Activated CD8-positive, alpha-beta memory T cell treated with anti-CD3 and anti-CD28 coated beads for 4 hours (primary cell): ENCODE measurements around the gene ZNRD2.

ENCODE experiments used
- DNase-seq, 2 donors: peaks; one replicate each; pipeline ENCODE4 v3.0.0-alpha.2; 2020; ENCODE audit warnings: low read depth in 2 of 2

Gene ZNRD2

DNA sequence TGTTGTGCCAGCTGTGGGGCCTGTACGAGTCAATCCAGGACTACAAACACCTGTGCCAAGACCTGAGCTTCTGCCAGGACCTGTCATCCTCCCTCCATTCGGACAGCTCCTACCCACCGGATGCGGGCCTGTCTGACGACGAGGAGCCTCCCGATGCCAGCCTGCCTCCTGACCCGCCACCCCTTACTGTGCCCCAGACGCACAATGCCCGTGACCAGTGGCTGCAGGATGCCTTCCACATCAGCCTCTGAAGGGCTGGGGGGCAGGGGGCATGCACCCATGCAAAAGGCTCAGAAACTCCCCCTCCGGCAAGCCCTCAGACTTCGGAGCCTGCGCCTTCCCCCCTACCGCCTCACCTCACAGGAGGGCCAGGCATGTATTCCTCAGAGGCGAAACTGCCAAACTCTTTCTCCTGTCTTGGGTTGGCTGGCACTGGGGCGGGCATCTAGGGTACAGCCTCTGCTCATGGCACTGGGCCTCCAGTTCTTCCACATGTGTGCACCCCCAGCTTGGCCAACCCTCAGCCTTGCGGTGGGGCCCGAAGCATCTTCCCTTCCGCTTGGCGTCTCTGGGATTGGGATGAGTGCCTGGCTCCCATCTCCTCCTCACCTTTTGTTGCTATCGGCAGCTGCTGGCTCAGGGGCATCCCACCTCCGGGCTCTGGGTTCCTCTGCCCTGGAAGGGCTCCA lies 3.3 kb downstream of the ZNRD2 start:
- no peak for DNase-seq

DNA sequence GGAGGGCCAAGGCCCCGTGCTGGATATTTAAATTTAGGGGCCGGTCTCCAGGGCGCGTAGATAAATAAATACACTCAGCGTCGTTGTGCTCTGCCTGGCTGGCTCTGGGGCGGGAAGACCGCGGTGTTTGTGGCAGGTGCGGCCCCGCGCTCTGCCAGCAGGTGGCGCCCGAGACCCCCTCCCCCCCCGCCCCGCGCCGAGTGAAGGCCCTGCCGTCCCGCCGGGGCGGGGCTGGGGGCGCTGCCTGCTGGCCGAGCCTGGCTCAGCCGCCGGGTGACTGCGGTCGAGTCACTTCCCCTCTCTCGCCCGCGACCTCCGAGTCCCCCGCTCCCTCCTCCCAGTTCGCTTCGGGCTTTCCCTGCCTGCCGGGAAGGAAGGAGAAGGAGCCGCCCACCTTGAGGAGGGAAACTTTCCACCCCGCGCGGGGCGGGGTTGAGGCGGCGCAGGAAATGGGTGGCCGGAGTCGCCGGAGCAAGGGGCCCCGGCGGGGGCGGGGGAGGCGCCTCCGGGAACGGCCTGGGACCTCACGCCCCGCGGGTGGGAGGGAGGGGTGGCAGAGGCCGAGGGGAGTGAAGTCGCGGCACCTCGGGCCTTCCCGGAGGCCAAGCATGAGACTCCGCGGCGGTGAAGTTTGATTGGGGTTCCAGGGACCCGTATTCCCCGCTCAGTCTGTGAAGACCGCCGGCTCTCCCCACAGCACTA lies 4.0 kb downstream of the ZNRD2 start:
- peak; percentile 62 to 75 for DNase-seq

DNA sequence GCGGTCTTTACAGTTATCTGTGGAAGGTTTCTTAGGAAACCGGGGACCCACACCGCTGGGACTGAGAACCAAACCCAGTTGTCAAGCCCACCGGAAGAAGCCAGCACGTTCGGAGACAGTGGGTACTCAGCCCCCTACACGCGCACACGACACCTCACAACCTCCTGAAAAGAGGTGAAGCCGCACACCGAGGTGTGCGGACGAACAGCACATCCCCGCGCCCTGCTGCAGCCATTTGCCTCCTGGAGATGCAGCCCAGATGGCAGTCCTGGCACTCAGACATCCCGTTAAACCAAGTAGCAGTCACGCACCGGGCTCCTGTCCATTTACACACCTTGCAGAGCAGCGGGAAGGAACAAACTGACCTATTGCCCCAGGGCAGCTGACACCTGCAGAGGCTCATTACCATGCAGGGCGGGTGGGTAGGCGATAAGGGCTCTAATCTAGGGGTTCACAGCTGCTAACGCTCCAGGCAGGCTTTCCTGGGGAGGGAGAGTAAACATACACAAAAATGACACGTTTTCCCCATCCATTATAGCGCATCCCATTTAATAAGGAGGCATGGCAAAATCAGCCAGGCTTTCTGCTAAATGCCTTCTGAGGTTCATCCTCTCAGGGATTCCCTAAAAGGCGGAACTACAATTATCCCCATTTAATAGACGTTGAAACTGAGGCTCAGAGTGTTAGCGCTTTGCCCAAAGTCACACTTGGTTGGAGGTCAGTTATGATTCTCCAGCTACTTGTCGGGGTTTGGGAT lies 4.7 kb downstream of the ZNRD2 start:
- DNase-seq = no peak

DNA sequence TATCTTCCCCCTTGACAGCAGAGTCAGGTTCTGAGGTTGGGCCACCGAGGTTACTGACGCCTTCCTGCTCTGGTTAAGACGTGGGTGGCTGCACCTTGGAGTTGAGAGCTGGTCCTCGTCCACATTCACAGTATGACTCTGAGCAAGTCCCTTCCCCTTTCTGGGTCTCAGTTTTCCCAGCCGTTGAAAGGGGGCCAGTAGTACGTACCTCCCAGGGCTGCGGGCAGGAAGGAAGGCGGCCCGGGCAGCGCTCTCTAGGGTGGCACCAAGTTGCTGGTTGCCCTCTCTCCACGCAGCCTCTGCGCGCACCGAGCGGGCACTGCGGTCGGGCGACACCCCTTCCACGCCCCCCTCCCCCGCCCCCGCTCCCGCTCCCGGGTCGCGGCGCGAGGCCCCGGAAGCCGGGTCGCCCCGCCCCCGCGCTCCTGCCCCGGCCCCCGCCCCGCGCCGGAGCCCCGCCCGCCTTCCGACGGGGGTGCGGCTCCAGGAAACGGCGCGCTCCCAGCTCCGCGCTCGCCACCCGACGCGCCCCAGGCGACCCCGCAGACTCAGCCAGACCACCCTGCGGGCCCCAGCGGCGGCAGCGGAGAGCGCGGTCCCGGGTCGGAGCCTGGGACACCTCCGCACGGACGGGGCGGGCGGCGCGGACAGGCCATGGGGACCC lies 5.4 kb downstream of the ZNRD2 start, which contains the start of gene EHBP1L1:
TSS of gene EHBP1L1 (plus strand) at position 486 of the 664 bp plus-strand sequence. CDS start 250 bp downstream, outside the sequence.
- peak; percentile 49 for DNase-seq

DNA sequence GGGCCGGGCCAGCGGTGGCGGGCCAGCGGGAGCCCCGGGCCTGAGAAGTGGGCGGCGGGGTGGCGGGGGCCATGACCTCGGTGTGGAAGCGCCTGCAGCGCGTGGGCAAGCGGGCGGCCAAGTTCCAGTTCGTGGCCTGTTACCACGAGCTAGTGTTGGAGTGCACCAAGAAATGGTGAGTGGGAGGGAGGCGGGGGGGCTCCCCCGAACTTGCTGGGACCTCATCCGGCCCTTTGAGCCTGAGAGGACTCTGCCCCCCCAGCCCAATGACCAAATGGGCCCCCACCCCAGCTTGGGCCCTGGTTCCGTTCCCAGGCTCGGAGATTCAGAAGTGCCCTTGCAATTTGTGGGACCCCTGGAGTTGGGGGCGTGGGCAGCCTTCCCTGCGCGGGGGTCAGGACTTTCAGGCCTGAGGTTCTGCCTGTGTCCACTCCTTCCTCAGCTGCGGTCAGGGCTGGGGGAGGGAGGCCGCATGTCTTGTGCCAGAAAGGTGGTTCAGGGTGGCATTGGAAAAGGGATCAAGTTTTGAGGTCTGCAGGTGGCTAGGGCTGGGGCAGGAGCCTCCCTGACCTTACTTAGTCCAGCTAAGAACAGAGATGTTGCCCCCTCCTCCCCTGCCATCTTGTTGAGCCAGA lies 6.1 kb downstream of the ZNRD2 start:
- DNase-seq = no peak

DNA sequence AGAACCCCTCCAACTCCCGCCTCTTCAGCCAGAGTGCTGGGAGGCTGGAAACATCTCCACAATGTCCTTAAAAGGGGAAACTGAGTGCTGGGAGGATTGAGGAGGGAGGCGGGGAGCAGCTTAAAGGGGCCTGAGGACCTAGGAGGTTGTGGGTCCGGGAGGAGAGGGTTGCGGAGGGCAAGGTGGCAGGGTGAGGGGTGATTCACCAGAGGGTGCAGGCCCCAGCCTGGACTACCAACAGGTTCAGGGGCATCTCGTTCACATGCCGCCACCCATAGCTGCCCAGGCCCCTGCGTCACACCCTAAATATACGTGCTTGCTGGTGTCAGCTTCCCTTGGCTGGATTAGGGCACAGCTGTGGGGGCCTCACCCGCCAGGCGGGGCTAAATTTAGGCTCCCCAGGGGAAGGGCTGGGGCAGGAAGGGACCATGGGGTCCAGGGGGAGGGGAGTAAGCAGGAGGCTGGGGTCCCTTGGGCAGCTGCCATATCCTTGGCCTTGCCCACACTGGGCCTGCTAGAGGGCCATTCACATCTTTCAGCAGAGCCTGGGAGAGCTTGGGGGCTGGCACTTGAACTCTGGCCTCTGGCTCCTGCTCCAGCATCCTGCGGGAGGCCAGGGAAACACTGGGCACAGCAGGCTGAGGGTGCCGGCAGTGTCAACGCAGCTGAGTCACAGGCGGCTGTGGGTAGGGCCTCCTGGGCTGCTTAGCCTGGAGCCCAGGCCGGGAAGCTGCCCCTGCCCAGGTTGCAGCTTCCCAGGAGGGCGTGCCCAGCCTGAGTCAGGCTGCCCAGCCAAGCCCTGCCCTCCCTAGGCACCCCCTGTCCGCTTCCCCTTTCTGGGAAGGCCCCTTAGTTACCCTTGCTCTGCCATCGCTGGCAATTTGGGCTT lies 6.8 kb downstream of the ZNRD2 start:
- no peak for DNase-seq

DNA sequence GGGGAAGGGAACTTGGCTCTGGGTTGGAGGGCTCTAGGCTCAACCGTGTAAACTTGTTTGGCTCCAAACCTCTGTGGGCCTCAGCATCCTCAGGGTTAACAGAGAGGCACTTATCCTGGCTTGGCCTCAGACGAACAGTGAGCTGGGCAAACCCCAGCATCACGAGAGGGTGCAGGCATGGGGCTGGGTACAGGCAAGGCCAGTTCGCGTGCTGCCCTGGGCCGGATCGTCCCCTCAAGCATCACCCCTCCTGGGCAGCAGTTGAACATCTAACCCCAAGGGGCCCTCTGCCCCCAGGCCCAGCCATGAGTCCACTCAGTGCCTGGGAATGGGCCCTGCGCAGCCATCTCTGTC lies 7.5 kb downstream of the ZNRD2 start:
- no peak for DNase-seq

DNA sequence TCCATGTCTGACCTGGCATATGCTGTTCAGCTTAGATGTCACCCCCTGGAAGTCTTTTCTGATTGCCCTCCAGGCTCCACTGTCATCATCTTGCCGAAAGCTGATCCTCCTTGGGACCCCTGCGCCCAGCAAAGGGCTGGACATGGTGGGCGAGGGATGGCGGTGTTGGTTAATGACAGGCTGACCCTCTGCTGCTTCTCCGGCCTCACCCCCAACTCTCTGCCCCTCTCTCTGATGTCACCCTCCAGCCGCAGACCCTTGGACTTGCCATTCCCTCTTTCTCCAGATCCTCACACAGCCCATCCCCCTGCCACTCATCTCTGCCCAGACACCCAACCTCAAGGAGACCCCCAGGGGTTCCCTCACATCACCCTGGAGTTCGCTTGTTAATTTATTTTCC lies 7.9 kb downstream of the ZNRD2 start:
- no peak for DNase-seq

DNA sequence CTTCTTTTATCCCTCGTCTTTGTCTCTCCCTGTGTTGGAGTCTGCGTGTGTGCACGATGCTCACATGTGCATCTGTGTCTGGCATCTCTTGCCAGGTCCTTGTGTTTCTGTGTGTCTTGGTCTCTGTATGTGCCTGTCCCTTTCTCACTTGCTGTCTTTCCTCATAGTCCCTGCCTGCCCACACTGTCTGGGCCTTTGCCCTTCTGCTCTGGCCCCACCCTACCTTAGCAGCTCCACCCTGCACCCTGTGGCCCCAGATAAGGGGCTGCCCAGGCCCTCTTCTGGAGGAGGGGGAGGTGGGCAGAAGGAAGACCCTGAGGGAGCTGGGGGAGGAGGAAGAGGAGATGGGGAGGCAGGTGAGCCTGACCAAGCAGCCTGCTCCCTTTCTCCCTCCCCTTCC lies 8.4 kb downstream of the ZNRD2 start:
- DNase-seq = no peak

DNA sequence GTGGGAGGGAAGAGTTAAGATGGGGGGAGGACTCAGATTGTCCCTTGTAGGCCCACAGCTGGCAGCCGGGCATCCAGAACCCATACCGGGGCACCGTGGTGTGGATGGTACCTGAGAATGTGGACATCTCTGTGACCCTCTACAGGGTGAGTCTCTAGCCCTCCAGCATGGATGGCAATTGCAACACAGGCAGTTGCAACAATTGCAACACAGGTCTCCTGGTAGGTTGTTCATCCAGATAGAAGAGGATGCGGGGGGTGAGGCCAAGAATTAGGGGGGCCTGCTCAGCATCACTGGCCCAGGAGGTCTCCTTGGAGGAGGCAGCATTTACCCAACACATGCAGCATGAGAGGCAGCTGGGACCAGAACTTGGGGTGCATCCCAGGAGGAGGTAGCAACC lies 9.0 kb downstream of the ZNRD2 start:
- no peak for DNase-seq

DNA sequence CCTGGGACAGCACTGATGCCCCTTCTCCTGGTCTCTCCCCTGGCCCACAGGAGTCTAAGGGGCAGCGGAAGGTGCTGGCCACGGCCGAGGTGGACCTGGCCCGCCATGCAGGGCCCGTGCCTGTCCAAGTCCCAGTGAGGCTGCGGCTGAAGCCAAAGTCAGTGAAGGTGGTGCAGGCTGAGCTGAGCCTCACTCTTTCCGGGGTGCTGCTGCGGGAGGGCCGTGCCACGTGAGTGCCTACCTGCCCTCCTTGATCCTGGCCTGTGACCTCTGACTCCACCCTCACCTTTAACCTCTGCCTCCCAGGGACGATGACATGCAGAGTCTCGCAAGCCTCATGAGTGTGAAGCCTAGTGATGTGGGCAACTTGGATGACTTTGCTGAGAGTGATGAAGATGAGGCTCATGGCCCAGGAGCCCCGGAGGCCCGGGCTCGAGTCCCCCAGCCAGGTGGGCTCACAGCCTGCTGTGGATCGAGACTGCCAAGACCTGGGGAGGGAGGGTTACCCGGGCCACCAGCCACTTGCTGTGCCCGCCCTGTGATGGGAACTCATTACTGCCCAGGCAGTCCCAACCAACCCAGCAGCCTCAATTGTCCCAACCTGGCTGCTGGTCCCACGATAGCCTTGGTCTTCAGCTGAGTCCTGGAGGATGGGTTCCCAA lies 9.9 kb downstream of the ZNRD2 start:
- no peak for DNase-seq

DNA sequence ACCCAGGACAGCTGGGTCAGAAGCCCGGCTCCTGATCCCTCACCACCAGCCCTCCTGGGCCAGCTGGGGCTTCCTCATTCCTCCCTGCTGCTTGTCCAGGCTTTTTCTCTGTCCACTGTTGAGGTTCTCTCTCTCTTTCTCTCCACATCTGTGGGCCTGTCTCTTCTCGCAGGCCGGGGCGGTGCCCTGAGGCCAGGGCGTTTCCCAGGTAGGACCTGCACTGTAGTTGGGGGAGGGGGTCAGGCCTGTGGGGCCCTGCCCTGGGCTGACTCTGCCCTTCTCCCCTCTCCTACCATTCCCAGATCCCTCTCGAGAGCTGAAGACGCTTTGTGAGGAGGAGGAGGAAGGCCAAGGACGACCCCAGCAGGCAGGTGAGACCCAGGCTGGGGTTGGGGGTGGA lies 10.5 kb downstream of the ZNRD2 start:
- DNase-seq = no peak

DNA sequence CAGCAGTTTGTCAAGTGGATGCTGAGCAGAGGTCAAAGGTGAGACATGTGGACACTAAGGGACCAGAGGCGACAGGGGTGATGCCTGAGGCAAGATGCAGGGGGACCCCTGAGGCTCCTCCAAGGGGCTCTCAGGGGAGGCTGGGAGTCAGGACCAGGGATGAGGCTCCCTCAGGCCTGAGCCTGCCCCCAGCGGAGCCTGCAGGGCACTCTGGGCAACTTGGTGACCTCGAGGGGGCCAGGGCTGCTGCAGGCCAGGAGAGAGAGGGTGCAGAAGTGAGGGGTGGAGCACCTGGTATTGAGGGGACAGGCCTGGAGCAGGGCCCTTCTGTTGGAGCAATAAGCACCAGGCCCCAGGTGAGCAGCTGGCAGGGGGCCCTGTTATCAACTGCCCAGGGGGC lies 11.7 kb downstream of the ZNRD2 start:
- no peak for DNase-seq

DNA sequence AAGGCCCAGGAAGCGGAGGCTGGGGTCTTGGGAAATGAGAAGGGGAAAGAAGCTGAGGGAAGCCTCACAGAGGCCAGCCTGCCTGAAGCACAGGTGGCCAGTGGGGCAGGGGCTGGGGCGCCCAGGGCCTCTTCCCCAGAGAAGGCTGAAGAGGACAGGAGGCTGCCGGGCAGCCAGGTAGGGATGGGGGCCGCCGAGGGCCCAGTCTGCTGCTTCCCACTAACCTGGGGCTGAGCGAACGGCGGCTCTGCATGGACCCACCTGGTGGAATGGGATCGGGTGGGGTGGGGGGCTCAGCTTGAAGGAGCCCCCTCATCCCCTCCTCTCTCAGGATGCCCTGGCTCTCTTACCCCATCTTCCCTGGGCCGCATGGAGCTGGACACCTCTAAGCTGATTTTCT lies 13.3 kb downstream of the ZNRD2 start:
- DNase-seq = no peak

DNA sequence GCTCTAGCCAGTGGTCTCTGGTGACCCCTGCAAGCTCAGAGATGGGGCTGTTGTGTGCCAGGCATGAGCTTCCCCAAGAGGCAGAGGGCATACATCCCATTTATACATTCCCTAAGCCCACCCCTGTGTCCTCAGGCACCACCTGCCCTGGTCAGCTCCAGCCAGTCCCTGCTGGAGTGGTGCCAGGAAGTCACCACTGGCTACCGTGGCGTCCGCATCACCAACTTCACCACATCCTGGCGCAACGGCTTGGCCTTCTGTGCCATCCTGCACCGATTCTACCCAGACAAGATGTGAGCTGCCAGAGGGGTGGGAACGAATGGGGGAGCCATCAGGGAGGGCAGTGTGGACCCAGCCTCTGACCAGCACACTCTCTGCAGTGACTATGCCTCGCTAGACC lies 13.8 kb downstream of the ZNRD2 start:
- no peak for DNase-seq

DNA sequence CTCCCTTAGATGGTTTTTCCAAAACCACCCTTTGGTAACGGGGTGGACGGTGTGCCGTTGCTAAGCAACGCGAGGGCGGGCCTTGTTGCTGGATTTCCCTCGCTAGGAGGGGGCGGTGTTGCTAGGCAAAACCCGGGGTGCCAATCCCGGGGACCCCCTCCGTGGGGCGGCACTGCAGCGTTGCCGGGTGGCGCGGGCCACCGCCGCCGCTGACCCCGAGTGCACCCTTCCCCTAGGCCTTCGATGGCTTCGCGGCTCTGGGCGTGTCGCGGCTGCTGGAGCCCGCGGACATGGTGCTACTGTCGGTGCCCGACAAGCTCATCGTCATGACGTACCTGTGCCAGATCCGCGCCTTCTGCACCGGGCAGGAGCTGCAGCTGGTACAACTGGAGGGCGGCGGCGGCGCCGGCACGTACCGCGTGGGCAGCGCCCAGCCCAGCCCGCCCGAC lies 14.5 kb downstream of the ZNRD2 start:
- DNase-seq = no peak

DNA sequence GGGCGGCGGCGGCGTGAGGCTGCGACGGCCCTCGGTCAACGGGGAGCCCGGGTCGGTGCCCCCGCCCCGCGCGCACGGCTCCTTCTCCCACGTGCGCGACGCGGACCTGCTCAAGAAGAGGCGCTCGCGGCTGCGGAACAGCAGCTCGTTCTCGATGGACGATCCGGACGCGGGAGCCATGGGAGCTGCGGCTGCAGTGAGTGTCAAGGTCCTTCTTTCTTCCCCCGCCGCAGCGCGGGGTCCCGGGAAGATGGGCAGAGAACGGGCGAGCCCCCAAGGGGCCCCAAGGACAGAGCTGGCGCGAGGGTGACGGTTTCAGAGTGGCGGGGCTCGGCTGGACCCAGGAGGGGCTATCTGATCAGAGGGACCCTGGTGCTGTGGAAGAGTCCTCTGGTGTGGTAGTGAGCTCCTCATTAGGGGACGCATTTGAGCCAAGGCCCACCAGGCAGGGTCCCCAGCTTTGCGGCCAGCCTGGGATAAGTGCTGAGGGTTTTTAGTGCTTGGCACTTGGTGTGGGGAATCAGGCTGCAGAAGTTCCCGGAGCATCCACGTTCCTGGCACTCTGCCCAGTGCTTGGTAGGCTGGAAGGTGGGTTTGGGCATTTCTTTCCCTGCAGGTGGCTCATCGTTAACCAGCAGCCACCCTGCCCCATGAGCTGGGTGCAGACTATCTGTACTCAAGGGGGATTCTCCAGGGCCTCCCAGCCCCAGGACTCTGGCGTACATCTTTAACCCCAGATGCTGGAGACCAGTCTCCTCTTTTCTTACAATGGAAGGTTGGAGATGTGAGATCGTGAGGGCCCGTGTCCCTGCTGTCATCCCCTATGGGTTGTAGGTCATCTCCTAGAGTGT lies 15.3 kb downstream of the ZNRD2 start:
- no peak for DNase-seq

DNA sequence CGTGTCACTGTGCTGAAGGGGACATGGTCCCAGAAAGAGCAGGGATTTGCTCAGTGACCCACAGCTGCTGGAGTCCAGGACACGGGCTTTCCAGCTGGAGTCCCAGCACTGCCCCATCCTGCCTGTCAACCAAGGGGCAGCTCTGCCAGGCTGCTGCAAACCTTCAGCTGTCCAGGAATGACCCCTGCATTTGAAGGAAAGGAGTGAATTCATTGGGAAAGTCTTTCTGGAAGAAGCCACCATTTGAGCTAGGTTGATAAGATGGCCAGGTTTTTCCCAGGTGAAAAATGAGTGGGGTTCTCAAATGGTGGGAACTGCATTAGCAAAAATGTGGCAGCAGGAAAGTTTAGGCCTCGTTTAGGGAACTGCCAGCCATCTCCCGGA lies 16.0 kb downstream of the ZNRD2 start:
- DNase-seq = no peak

DNA sequence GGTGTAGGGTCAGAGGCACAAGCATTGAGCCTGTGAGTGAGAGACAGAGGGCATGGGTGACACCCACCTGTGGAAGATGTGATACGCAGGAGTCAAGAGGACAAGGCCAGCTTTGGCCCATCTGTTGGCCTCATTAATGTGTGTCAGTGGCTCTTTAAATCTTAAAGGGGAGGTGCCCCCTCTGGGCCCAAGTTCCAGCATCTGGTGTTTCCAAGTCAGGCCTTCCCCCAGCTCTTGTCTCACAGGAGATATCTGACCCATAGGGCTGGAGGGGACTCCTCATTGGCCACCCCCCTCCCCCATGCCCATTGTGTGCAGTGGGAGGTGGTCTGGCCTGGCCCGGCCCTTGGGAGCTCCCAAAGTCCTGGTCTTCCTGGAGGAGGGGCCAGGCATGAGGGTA lies 16.4 kb downstream of the ZNRD2 start:
- DNase-seq = no peak
